ENCODE results near the gene MICOS13. TPM values are rescaled to one million over a fixed set of nuclear protein-coding genes. Genes with fewer than 3 reads are reported as not detected.

The MICOS13 gene, protein sequence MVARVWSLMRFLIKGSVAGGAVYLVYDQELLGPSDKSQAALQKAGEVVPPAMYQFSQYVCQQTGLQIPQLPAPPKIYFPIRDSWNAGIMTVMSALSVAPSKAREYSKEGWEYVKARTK
- total RNA-seq = 75.4 TPM
- long read RNA-seq, transcript C19orf70-201 (4 exons, 896 nt) = major isoform, 9 of 20 reads
- long read RNA-seq, partial matches to known transcripts = 2 of 20 reads
- long read RNA-seq, other reads (novel, unspliced or antisense) = 8 of 20 reads

DNA sequence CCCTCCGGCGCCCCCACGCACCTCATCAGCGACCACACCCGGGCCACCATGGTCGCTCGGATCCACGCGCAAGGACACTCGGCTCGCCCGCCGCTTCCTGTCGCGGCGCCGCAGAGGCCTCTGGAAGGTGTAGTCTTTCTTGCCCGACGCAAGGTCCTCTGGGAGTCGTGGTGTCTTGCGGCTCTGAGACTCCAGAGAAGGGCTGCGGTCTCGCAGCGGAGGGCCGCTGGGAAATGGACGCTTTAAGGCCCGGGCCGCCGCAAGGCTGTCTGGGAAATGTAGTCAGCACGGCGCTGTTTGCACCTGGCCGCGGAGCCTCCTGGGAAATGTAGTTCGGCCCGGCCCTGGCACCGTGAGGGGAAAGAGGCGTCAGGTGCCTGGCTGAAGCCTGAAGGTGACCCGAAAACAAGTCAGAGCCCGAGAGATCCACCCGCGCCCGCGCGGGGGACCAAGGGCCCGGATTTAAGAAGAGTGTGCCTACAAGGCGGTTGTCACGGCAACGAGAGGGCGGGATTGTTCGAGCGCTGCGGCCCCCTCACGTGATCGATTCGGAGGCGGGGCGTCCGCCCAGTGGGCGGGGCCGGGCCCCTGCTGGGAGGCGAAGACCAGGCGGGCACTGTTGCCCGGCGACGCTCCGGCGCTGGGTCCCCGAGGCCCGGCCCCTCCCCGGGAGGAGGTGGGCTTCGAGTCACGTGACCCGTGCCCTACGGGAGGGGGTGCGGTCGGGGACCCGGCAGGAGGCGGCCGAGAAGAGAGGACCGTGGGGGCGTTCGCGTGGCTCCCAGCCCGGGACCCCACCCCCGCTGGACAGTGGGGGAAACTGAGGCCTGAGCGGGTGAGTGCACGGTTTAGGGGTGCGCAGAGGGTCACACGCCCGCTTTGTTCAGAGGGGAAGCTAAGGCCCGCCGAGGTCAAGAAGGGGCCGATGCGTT, at the start of gene MICOS13, which contains the start of gene HSD11B1L:
Gene MICOS13 (minus strand): TSS at position 80 of the 932 bp plus-strand sequence. CDS start 30 bp downstream, at position 50.
Gene HSD11B1L (plus strand): TSS at position 591 of the 932 bp plus-strand sequence. CDS start 3,806 bp downstream, outside the sequence.
- DNase-seq (ENCODE audit: low spot score) = peak; percentile 99

DNA sequence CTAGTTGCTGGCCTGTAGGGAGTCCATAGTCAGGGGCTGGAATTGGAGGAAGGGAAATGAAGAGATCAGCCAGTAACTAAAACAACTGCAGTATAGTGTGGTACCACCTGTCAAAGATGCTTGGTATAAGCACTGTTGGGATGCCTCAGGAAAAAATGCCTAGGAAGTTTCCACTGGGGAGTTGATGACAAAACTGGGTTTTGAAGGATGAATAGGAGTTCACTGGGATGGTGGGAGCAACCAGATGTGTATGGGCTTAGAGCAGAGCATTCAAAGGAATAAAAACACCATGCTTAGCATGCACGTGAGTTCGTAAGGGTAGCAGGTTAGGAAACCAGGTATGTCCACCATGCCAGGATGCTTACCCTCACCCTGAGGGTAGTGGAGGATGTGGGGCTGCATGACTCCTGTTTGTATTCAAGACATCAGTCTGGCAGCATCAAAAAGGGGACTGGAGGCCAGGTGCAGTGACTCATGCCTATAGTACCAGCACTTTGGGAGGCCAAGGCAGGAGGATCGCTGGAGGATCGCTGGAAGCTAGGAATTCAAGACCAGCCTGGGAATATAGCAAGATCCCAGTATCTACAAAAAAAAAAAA, 47.2 kb upstream of the MICOS13 start:
- no peak for DNase-seq (ENCODE audit: low spot score)

DNA sequence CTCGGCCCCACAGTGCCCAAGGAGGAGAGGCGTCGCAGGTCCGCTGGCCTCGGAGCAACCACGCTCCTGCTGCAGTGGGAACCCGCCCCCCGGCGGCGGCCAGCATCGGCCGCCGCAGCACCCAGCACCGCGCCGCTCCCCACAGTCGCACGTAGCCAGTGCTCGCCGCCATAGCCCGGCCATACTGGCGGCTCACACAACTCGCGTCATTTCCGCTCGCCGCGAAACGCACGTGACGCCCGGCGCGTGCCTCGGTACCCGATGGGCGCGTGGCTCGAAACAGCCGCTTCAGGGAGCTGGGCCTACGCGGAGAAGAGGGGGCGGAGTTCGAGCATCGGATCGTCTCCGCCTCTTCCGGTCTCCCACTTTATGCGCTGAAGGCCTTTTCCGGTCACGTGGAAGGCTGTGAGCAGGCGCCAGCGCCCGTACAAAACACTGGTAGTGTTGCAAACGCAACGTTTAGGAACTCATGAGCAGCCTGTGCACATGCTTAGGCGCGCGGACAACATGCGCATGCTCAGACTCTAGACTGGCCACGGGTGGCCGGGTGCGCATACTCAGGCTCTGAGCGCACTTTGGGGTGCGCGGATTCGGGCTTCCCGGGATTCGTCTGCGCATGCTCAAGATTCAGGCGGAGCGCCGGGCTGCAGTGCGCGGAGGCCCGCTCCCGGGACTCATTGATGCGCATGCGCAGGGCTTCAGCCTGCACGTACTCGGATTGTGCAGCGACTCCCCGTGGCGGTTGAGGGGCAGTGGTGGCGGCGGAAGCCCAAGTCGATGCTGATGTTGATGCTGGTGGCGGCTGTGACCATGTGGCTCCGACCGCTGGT, 39.9 kb upstream of the MICOS13 start, which contains the start of the genes CATSPERD and LONP1:
Gene CATSPERD (plus strand): TSS at position 677 of the 830 bp plus-strand sequence. CDS start 101 bp downstream, at position 778.
Gene LONP1 (minus strand): TSS at position 186 of the 830 bp plus-strand sequence. CDS start 14 bp downstream, at position 172.
- DNase-seq (ENCODE audit: low spot score) = peak; percentile 99

DNA sequence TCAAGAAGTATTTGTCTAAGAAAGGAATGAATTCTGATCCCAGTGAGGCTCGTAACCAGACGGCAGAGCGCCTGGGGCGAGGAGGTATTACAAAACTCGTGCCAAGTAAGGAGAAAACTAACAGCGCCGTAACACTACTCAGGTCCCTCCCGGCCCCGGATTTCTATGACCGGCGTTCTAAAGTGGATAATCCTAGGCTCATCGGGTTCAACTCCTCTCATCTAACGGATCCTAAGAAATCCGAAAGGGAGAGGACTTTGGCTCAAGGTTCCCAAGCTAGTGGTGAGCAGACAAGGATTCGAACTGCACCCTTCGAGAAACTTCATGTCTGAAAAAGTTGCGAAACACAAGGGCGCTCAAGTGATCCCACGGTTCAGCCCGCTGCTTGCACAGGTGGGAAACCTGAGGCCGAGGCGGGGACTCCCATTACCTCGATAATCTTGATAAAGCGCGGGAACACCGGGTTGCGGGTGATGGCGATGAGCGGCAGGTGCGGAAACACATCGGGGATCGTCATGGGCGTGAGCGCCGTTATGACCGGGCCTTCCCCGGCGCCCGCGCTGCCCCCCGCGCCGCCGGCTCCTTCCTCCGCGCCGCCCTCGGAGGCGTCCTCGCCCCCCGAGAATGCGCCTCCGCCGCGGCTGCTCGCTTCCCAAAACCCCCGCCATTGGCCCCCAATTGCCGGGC, 39.1 kb upstream of the MICOS13 start:
- DNase-seq (ENCODE audit: low spot score) = no peak

DNA sequence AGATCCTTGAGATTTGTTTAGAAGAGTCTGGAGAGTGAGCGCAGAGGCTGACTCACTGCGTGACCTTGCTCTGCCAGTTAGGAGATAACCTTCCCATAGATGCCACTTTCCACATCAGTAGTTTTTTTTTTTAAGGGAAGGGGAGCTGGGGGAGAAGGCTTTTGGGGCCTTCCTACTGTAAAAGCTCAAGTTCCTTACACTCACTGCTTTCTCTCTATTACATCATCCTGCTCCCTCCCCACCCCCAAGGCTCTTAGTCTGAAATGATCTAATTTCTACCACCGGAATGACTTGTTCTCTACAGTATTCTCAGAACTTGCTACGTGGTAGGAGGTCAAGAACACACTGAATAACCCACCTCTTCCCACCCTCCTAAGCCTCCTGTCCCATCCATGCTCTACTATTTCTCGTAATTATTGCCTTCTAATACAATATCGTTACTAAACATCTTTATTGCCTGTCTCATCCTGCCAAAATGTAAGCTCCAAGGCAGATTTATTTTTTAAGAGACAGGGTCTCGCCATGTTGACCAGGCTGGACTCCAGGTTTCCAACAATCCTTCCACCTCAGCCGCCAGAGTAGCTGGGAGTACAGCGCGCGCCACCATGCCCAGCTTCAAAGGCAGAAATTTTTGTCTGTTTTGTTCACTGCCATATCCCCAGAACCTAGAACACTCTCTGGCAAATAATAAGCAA, 38.4 kb upstream of the MICOS13 start:
- no peak for DNase-seq (ENCODE audit: low spot score)

DNA sequence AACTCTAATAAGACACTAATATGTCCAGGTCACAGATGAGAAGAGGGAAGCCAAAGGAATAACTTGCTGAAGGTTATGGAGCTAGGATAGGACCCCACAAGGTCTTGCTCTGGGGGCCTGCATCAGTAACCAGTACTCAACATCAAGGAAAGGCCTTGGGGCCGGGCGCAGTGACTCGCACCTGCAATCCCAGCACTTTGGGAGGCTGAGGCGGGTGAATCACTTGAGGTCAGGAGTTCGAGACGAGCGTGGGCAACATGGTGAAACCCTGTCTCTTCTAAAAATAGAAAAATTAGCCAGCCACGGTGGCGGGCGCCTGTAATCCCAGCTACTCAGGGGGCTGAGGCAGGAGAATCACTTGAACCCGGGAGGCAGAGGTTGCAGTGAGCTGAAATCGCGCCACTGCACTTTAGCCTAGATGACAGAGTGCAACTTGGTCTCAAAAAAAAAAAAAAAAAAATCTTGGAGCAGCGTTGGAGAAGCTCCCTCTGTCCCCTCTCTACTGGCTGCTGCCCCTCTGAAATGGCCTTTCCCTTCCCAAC, 37.8 kb upstream of the MICOS13 start:
- no peak for DNase-seq (ENCODE audit: low spot score)

DNA sequence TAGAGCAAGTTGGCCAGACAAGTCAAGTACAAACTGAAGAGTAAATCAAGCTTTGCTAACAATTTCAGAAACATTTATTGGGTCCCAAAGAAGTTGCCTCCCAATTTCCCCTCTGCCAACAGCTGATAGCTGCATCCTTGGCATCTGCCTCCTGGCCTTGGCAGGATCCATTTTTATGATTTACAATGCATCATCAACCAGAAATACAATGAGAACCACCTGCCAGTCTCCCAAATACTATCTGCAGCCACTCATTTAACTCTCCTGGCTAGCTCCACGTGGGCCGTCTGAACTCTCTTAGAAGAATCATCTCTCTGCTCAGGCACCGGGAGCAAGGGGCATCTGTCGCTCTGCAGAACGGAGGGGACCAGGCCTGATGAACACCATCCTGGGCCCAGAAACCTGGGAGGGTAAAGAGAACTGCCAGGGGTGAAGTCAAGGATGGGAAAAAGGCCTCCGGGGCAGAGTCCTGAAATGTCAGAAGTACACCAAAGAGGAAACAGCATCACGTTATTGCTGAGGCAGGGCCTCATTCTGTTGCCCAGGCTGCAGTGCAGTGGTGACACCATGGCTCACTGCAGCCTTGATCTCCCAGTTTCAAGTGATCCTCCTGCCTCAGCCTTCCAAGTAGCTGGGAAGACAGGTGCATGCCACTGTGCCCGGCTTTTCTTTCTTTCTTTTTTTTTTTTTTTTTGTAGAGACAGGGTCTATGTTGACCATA, 37.1 kb upstream of the MICOS13 start:
- no peak for DNase-seq (ENCODE audit: low spot score)

DNA sequence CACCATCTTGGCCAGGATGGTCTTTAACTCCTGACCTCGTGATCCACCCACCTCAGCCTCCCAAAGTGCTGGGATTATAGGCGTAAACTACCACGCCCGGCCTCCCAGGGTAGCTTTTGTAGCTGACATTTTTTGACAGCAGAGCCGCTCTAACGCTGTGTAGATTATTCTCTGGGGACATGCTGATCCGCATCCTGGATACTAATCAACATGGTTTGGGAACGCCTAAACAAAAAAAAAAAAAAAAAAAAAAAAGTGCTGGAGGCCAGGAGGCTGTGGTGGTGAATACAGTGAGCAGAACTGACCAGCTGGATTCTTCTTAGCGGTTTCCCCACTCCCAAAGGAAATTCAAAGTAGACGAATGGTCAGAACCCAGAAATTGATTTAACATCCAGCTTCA, 34.5 kb upstream of the MICOS13 start:
- no peak for DNase-seq (ENCODE audit: low spot score)

DNA sequence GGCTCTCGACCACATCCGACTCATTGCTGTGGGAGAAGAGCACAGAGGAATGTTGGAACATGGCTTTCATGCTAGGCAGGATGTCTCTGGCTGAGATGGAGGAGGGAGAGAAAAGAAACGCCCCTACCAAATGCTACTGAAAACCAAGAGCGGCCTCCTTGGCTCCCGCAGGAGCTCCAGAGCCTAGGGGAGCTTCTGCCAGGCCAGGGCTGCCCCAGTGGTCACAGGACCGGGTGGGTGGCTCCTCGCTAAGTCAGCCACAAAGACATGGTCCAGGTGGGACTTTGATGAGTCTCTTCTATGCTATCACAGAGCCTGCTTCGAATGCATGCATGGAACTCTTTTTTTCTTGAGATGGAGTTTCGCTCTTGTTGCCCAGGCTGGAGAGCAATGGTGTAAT, 32.9 kb upstream of the MICOS13 start:
- DNase-seq (ENCODE audit: low spot score) = no peak

DNA sequence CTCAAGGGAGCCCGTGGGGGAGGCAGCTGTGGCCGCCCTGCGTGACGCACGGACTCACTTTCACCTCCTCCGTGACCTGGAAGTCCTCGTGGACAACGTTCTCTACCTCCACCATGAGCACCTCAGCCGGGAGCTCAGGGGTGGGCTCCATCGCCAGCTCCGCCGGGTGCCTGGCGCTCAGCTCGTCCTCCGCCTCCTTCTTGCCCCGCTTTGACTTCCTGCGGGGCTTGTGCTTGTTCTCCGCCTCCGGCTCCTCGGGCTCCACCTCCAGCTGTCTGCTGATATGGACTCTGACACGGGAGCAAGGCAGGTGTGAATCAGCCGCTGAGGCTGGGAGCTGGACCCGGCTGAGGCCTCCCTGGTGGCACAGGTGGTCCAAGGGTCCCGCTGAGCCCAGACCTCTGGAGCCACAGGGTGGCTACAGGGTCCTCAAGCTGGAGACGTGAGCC, 31.4 kb upstream of the MICOS13 start:
- no peak for DNase-seq (ENCODE audit: low spot score)

DNA sequence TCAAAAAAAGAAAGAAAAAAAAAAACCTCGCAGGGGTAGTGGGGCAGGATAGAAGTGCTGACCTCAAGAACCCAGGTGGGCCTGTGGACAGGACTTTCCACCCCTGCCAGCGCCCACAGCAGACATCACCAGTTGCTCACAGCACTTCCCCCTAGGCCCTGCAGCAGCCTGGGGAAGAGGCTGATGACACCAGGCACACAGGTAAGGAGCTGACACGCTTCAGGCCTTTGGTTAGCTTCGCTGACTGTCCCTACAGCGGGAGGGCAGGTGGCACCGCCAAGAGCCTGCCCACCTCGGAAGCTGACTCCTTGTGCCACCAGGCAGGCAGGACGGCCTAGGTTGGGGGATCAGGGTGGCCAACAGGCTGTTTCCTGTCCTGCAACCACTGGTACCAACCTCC, 30.7 kb upstream of the MICOS13 start:
- DNase-seq (ENCODE audit: low spot score) = no peak

DNA sequence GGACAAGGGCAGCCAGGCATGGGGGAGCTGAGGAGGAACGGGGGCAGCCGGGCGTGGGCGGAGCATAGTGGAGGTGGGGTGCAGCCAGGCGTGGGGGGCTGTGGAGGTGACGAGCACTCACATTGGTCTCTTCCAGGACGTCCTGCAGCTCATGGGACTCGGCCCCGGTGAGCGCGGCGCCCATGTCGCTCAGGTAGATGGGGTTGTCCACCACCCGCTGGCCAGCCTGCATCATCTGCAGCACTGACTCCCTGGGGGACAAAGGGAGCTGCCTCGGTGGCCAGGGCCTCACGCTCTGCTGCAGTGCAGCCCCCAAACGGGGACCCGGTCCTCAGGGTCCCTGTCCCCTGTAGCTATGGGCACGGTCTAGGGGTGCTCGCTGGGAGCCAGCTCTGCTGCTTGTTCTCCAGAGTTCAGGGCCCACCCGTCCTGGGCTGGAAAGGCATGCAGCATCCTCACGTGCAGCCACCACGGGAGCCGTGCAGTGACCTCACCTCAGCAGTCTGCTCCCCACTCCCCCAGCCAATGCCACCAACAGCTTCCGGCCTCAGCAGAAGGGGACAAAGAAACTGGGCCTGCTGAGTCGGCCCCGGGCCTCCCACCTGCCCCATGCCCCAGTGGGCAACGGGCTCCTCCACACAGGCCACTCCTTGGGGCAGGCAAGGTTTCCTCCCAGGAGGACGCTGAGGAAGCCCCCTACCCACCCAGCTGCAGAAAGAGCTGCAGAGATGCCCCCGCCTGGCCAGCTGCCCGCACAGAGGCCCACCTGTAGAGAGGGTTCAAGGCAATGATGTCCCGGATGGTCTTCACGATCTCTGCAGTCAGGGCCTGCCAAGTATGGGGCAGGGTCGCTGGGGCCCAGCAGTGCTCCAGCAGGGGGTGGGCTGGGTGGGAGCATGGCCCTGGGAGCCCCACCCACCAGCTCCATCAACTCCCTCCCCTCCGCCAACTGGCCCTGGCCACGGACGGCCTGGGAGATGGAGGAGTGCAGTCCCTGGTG, 27.6 kb upstream of the MICOS13 start:
- DNase-seq (ENCODE audit: low spot score) = no peak

DNA sequence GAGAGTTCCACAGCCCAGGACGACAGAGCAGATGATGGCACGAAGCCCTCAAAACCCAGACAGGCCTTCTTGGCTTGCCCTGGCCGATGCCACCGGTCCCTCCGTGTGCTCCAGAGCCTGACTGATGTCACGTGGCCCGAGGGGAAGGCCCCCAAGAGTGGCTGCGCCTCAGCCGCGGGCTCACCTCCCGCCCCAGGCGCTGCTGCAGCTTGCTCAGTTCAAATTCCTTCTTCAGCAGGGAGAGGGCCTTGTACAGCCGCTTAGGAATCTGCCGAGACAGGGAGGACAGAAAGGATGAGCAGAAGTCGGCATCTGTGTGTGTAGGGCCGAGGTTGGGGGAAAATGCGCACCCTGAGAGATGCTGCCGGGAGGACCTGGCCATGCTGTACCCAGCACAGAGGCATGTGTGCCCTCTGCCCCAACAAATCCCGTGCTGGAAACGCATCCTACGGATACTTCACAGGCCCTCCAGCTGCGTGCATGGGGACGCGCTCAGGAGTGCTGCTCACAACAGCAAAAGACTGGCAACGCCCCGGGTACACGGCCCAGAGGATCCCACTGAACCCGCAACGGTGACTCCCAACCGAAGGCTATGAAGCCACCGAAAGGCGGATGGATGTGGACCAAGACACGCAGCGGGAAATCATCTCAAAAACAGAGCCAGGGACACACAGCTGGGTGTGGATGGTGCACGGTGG, 26.7 kb upstream of the MICOS13 start:
- no peak for DNase-seq (ENCODE audit: low spot score)

DNA sequence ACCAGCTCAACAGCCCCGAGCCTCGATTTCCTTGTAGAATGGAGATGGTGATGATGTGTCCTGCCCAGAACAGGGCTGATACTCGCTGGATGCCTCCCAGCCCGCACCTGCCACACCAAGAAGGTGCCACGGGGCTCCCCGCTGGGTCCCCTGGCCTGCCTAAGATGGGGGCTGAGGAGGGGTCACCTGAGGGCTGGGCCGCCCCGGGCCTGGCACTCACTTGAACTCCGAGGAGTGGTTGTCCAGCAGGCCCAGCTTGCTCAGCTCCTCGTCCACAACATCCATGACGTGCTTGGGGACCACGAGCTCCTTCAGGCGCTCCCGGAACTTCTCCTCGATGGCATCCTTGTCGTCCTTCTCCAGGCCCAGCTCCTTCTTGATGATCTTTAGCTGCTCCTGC, 25.2 kb upstream of the MICOS13 start:
- DNase-seq (ENCODE audit: low spot score) = no peak

DNA sequence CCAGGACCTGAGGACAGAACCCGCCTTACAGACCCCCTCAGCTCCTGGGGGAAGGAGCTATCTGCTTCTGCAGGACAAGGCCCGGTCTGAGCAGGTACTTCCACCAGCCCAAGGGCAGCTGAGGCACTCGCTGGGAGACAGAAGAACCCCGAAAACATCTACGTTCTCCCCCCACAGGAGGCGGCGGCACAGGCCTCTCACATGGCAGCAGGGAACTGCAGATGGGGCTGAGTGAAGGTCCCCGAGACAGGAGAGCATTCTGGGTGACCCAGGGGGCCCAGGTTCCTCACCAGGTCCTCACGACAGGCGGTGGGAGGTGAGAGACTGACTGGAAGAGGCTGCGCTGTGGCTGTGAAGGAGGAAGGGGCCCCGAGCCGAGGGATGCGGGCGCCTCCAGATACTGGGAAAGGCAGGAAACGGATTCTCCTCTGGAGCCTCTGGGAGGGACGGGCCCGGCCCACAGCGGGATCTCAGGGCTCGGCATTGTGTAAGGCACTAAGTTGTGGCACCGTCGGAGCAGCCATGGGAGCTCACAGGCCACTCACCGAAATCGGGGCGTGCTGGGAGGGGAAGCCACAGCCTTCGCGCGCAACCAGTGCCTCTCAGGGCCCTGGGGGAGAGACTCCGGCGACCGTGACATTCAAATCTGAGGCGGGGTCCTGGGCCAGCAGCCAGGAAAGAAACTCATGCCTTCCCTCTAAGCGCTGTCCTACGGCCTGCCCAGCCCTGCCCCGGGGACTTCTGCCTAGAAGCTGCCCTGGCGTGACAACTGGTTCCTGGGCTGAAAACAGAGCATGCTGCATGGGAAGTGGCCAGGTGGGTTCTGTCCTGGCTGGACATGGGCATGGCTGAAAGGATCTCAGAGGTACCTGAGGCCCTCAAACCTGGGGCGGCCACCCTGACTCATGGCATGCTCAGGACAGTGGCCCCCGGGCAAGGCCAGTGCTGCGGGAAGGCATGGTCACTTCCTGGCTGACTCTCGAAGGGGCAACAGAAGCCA, 23.8 kb upstream of the MICOS13 start:
- no peak for DNase-seq (ENCODE audit: low spot score)
